ENCODE results near the gene ST7.

DNA sequence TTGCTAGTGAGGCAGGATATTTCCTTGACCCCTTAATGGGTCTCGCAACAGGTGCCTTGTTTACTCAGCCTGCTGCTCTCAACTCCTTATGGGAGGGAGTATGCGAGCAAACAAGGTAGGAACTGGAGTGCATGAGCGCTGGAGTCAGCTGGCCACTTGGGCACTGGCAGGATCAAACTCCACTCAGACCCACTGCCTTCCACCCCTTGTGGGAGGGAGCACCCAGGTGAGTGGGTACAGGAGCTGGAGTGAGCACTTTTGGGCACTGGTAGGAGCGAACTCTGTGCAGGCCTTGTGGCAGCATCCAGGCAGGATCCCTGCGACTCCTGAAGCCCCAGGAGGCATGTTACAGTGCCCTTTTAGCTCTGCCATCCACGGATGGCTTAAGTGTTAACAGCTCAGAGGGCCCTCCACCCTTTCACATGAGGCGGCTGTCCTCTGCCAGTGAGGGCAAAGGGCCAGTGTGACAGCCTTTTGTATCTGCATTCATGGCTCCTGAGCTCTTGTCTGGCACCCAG lies 123.2 kb downstream of the ST7 start:
- TF ChIP-seq, protein P1, sequence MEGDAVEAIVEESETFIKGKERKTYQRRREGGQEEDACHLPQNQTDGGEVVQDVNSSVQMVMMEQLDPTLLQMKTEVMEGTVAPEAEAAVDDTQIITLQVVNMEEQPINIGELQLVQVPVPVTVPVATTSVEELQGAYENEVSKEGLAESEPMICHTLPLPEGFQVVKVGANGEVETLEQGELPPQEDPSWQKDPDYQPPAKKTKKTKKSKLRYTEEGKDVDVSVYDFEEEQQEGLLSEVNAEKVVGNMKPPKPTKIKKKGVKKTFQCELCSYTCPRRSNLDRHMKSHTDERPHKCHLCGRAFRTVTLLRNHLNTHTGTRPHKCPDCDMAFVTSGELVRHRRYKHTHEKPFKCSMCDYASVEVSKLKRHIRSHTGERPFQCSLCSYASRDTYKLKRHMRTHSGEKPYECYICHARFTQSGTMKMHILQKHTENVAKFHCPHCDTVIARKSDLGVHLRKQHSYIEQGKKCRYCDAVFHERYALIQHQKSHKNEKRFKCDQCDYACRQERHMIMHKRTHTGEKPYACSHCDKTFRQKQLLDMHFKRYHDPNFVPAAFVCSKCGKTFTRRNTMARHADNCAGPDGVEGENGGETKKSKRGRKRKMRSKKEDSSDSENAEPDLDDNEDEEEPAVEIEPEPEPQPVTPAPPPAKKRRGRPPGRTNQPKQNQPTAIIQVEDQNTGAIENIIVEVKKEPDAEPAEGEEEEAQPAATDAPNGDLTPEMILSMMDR (IDR thresholded peaks at IDR 0.05): no peak
- TF ChIP-seq EZH2 (IDR thresholded peaks at IDR 0.05; ENCODE audit: borderline replicate concordance, insufficient read depth, low read depth, low read length, poor library complexity, severe bottlenecking): no peak
